Measurements from ENCODE around the gene GNL2. TPM values are rescaled to one million over a fixed set of nuclear protein-coding genes. Genes with fewer than 3 reads are reported as not detected.

Gene GNL2
- 10 to 100 TPM; 29.6 to 52.3 (median 49.5) TPM for total RNA-seq
- polyA plus RNA-seq: 100 to 1,000 TPM in 1 of 3 donors, 10 to 100 TPM in 2; 48.2 to 104 (median 58.9) TPM
- long read RNA-seq, donor 1, transcript GNL2-201 (16 exons, 2,334 nt): major isoform, 24 of 31 reads
- long read RNA-seq, donor 1, partial matches to known transcripts: 6 of 31 reads
- long read RNA-seq, donor 1, other reads (novel, unspliced or antisense): 1 of 31 reads
- long read RNA-seq, donor 2, transcript GNL2-201 (16 exons, 2,334 nt): major isoform, 51 of 53 reads
- long read RNA-seq, donor 2, partial matches to known transcripts: 1 of 53 reads
- long read RNA-seq, donor 2, other reads (novel, unspliced or antisense): 0 of 53 reads

DNA sequence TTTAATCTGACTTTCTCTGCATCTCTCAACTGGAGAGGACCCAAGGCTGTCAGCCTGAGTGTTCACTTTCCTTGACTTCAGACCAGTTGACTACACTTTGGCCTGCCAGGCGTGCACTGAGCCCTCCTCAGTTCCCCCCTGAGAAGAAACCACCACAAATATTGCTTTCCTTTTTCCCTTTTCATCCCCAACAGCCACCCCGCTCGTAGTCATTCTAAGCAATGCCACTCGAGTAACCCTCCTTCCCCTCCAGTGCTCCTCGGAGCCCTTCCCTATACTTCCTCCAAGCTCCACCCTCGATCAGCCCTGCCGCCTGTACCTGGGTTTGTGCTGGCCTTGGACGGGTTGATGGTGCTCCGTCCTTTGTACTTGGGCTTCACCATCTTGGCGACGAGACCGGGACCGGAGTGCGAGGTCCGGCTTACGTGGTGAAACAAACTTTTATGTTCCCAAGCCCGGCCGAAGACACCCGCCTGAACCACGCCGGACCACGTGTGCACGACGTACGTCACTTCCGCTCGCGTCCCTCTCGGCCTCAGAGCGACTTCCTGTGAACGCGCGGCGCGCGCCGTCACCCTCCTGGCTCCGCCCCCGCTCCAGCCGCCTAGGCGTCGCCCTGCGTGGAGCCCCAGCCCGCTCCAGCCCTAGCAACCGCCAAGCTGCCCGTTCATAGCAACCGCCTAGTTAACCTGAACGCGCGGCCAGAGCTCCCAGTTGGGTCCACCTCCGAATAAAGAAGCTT lies at the start of gene GNL2:
Gene GNL2 (minus strand): TSS at position 498 of the 742 bp plus-strand sequence. CDS start 115 bp downstream, at position 383.
- 0 to 1% (median 0%) methylated on average over 50 to 51 of the region's 51 CpGs for WGBS, 3 donors
- intact Hi-C loops (cut with DNase I): loop anchor here in 1 of 2 donors (5.0 to 10.0 kb wide), 3 partner anchors 87 to 1239 kb away; partner anchors contain the start of genes C1orf122 and YRDC
- peaks cover 0 to 2% (median 0%) of the 10 kb centered on the region in 3 donors for H3K27me3 ChIP-seq (ENCODE audit: insufficient read depth in 3 of 3, low read length in 2 of 3)

DNA sequence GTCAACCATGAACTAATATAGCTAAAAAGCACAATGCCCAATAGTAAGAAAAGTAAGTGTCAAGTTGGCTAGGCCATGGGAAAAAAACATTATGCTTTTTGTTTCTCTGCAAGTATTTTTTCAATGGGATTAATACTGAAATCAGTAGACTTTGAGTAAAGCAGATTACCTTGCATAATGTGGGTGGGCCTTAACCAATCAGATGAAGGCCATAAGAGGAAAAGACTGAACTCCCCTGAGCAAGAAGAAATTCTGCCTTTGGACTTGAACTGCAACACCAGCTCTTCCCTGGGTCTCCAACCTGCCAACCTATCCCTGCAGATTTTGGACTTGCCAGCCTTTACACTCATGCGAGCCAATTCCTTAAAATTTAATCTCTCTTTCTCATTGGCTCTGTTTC lies 45.3 kb upstream of the GNL2 start:
- H3K4me1 ChIP-seq: no peaks in the 10 kb centered on the region
- H3K4me3 ChIP-seq: no peak overlapping the region
- H3K9me3 ChIP-seq: peaks cover 16% of the 10 kb centered on the region
- peaks cover 0 to 57% (median 9%) of the 10 kb centered on the region in 3 donors for H3K27me3 ChIP-seq (ENCODE audit: insufficient read depth in 3 of 3, low read length in 2 of 3)
- DNase-seq: no peak
- no peaks in the 10 kb centered on the region for H3K36me3 ChIP-seq (ENCODE audit: insufficient read depth in 1 of 2, low read depth in 1 of 2)
- no peak overlapping the region for H3K27ac ChIP-seq
- TF ChIP-seq, protein P1, sequence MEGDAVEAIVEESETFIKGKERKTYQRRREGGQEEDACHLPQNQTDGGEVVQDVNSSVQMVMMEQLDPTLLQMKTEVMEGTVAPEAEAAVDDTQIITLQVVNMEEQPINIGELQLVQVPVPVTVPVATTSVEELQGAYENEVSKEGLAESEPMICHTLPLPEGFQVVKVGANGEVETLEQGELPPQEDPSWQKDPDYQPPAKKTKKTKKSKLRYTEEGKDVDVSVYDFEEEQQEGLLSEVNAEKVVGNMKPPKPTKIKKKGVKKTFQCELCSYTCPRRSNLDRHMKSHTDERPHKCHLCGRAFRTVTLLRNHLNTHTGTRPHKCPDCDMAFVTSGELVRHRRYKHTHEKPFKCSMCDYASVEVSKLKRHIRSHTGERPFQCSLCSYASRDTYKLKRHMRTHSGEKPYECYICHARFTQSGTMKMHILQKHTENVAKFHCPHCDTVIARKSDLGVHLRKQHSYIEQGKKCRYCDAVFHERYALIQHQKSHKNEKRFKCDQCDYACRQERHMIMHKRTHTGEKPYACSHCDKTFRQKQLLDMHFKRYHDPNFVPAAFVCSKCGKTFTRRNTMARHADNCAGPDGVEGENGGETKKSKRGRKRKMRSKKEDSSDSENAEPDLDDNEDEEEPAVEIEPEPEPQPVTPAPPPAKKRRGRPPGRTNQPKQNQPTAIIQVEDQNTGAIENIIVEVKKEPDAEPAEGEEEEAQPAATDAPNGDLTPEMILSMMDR (IDR thresholded peaks at IDR 0.05): no peak
- 89 to 93% (median 93%) methylated on average over 1 of the region's 1 CpG for WGBS, 3 donors
- intact Hi-C loops (cut with DNase I): no loop called here
- no peak for ATAC-seq

More for the DNA sequence above, at the start of gene GNL2:
- DNase-seq (peak; percentile 97 to 99), ATAC-seq (peak; percentile 100)
- H3K9me3 ChIP-seq: no peaks in the 10 kb centered on the region
- H3K4me1 ChIP-seq: peaks cover 18% of the 10 kb centered on the region
- TF ChIP-seq, protein P1 (IDR thresholded peaks at IDR 0.05): no peak
- peaks cover 9 to 30% of the 10 kb centered on the region in 2 donors for H3K36me3 ChIP-seq (ENCODE audit: insufficient read depth in 1 of 2, low read depth in 1 of 2)
- peak within 1 kb of the TSS; percentile 91 for H3K4me3 ChIP-seq
- H3K27ac ChIP-seq: peak within 1 kb of the TSS; percentile 94

GRCh38 chr1:37636435-37636834 lies 40.7 kb upstream of the GNL2 start:
- Histone ChIP-seq H3K4me3 (no peak overlapping the region), H3K4me1 (no peaks in the 10 kb centered on the region), H3K27ac (no peak overlapping the region), H3K9me3 (peaks cover 5% of the 10 kb centered on the region), H3K27me3 (ENCODE audit: insufficient read depth in 3 of 3, low read length in 2 of 3) (peaks cover 0 to 87% (median 28%) of the 10 kb centered on the region in 3 donors), H3K36me3 (ENCODE audit: insufficient read depth in 1 of 2, low read depth in 1 of 2) (no peaks in the 10 kb centered on the region)
- WGBS, 3 donors: 61 to 65% (median 62%) methylated on average over 6 of the region's 6 CpGs
- TF ChIP-seq, protein P1 (IDR thresholded peaks at IDR 0.05): no peak
- ATAC-seq (no peak), DNase-seq (no peak)
- intact Hi-C loops (cut with DNase I): no loop called here

DNA sequence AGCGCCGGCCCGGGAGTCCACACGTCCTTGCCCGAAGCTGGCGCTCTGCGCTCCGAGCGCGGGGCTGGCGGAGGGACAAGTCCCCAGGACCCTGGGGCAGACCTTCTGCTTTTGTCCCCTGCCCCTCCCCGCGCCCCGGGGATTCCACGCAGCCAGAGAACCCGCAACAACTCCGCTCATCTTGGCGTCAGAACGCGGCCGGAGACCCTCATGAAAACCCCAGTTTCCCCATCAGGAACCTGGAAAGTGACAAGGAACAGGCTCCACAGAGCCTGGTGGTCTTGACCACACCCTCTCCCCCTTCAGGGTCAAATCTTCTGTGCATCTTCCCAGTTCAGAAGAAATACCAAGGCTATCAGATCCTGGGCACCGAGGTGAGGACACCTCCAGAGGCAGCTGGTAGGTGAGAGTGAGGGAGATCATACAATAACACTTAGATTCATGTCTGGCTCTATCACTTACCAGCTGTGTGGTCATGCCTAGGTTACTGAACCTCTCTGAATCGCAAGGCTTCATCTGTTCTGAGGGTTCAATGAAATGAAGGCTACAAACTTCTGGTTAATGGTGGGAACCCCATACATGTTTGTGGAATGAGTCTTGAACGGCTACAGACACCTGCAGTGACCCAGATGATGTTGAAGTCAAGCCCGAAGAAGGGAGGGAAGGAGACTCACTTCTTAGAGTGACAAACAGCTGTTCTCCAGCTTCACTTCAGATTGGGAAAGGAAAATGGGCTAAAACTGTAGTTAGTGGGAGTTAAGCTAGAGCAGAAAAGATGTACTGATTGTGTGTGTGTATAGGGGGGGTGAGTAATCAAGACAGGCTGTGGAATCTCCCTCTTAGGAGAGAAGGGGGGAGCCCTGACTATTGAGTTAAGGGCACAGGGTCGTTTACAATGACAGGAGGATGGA lies 39.5 kb upstream of the GNL2 start:
- no peaks in the 10 kb centered on the region for H3K36me3 ChIP-seq (ENCODE audit: insufficient read depth in 1 of 2, low read depth in 1 of 2)
- 4 to 7% (median 7%) methylated on average over 25 to 26 of the region's 26 CpGs for WGBS, 3 donors
- TF ChIP-seq, protein P1 (IDR thresholded peaks at IDR 0.05): no peak
- intact Hi-C loops (cut with DNase I): no loop called here
- no peak overlapping the region for H3K27ac ChIP-seq
- H3K27me3 ChIP-seq (ENCODE audit: insufficient read depth in 3 of 3, low read length in 2 of 3): peaks cover 0 to 91% (median 35%) of the 10 kb centered on the region in 3 donors
- H3K9me3 ChIP-seq: no peaks in the 10 kb centered on the region
- ATAC-seq: no peak
- peak overlapping the region; percentile 19 for H3K4me3 ChIP-seq
- no peak for DNase-seq
- no peaks in the 10 kb centered on the region for H3K4me1 ChIP-seq
